Left colon (tissue), 2 donors: ENCODE data around the gene SPATA12. TPM values are rescaled to one million over a fixed set of nuclear protein-coding genes. Genes with fewer than 3 reads are reported as not detected.
A peak's percentile ranks its signal among the peaks of the same experiment; 100 is the strongest.

Experiments used
- ATAC-seq: fragments of 200-7000 bp; cut with Tn5 transposase; one replicate; pipeline ENCODE4 v1.9.1; 2020; ENCODE audit warnings: mild to moderate bottlenecking, moderate library complexity
- DNase-seq, 2 donors: peaks; one replicate each; pipeline ENCODE4 v3.0.0-alpha.2; 2020
- intact Hi-C, 2 donors: fragments of 100-400 bp; cut with DNase I in 1 of 2; cut with micrococcal nuclease in 1 of 2; formaldehyde crosslinking; loops; one replicate each; pipeline versions ENCODE4 v1.11.2 to v1.14.0; 2022; cut with DNase I, micrococcal nuclease
- long read RNA-seq: library from polyadenylated mRNA; unstranded; transcript quantifications from one replicate; pipeline ENCODE4 v2.0.0, GENCODE V29; 2021
- total RNA-seq, 2 donors: library from RNA; stranded (reverse); fragmentation: NEBNext Ultra II Directional; extraction: Animal tissue kit (Norgen Biotek cat#: 25700); gene quantifications; one replicate each; pipeline ENCODE4 v1.2.1, GENCODE V29; 2021
- donor health status: DM: no; HTN: no; CAD: no.
- donor health status: DM: yes; HTN: yes; CAD: no.

The SPATA12 gene
- not detected for total RNA-seq
- long read RNA-seq = 0 reads

- peak; percentile 99 for ATAC-seq
- intact Hi-C loops = no loop called here
Observed at GRCh38 chr3:57060089-57060821, at the start of gene SPATA12. Gene SPATA12 (plus strand): TSS chr3:57060664. CDS start chr3:57073695, 13,031 bp downstream.

DNA sequence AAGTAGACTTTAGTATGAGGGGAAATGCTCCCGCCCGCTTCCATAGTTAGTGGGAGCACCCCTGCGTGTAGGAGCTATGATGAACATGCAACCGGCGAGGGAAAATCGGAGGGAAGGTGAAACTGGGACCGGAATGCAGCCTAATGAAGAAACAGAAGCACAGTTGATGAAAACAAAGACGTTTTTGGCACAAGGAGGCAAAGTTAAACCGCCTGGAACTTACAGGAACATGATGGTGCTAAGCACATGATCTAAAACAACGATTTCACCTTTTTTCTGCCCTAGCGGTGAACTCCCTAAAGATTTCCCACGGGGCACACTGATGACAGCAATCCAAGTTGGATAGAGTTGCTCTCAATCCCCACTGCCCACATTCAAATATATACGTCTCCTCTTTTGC, 49.4 kb upstream of the SPATA12 start:
- ATAC-seq (no peak), DNase-seq (no peak)
- intact Hi-C loops = no loop called here

More at GRCh38 chr3:57060089-57060821, at the start of gene SPATA12:
- DNase-seq = peak; percentile 74 to 94

- ATAC-seq = no peak
- intact Hi-C loops = no loop called here
- no peak for DNase-seq
Observed at GRCh38 chr3:57012847-57013246, 47.6 kb upstream of the SPATA12 start.

GRCh38 chr3:57015350-57015729, 45.1 kb upstream of the SPATA12 start:
- DNase-seq = no peak
- intact Hi-C loops = no loop called here
- ATAC-seq = no peak

- no peak for ATAC-seq
Observed at GRCh38 chr3:57015912-57016311, 44.6 kb upstream of the SPATA12 start.

GRCh38 chr3:57017459-57017845, 43.0 kb upstream of the SPATA12 start:
- intact Hi-C loops = no loop called here
- ATAC-seq = no peak
- DNase-seq = no peak

More at GRCh38 chr3:57015912-57016311, 44.6 kb upstream of the SPATA12 start:
- no peak for DNase-seq
- intact Hi-C loops = no loop called here

DNA sequence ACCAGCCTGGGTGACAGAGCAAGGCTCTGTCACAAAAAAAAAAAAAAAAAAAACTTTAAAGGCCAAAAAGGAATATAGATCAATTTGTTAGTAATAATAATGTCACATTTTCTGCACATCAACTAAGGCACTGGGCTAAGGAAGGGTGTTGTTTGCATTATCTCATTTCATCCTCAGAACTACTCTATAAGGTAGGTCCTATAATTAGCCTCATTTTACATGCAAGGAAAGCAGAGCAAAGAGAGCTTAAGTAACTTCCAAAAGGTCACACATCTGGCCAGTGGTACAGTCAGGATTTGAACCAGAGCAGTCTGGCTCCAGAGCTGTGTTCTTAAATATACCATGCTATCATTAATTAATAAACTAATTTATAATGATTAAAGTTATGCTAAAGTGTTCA, 42.2 kb upstream of the SPATA12 start:
- intact Hi-C loops = no loop called here
- ATAC-seq (no peak), DNase-seq (no peak)

DNA sequence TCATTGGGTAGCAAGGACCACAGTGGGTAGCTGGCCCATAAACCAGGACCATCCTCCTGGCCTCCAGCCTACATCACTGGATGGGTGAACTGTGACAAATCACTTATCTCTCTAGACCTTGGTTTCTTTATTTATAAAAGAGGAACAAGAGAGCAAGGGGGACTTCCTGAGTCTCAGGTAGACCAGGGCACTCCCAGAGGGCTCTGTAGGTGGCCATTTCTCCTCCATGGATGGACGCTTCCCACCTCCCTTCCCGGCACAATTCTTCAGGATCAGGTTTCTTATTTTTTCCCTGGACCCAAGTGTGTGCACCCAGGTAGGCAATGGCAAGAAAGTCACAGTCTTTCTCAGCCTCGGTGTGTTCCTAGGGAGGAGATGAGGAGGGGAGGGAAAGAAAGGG, 41.4 kb upstream of the SPATA12 start:
- no peak for ATAC-seq
- intact Hi-C loops = no loop called here
- no peak for DNase-seq

GRCh38 chr3:57025237-57025636, 35.2 kb upstream of the SPATA12 start:
- no peak for DNase-seq
- ATAC-seq = no peak
- intact Hi-C loops = no loop called here

- intact Hi-C loops = no loop called here
- DNase-seq = peak in 1 of 2 donors; percentile 28
- ATAC-seq = no peak
Observed at GRCh38 chr3:57026944-57027343, 33.5 kb upstream of the SPATA12 start.

GRCh38 chr3:57029383-57029782, 31.1 kb upstream of the SPATA12 start:
- ATAC-seq (no peak), DNase-seq (no peak)
- intact Hi-C loops = no loop called here

DNA sequence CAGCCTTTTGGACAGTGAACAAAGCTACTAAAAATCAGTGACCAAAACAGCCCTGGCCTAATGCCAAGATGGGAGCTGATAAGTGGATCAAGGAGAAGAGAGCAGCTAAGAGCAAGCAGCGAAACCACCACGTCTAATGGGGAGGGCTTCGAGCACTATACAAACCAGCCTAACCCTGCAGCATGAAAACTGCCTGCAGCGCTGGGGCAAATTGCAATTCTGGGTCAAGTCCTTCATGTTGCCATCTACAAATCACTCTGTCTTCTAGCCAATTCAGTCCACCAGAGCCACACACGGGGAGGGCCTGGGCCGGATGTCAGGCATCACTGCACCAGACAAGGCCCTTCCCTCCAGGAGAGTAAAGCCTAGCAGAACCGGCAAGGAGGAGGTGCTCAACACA, 30.5 kb upstream of the SPATA12 start:
- DNase-seq (peak in 1 of 2 donors; percentile 23), ATAC-seq (peak; percentile 56)
- intact Hi-C loops = no loop called here

DNA sequence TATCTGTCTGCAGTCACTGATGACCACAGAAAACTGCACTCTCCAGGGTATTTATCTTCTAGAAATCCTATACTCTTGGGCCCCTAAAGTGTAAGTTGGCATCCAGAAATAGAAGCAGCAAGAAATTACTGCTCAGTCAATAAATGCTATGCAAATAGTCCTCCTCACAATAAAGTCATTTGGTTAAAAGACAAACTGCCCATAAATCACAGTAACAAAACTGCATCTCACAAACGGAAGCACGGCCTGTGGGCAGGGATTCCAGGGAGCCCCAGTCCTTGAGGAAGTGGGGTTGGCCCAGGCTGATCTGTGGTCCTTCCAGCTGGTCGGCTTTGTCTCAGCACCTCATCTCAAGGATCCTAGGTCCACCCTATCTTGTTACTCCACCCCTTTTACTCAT, 29.7 kb upstream of the SPATA12 start:
- DNase-seq (peak; percentile 63 to 68), ATAC-seq (peak; percentile 92)
- intact Hi-C loops = no loop called here

DNA sequence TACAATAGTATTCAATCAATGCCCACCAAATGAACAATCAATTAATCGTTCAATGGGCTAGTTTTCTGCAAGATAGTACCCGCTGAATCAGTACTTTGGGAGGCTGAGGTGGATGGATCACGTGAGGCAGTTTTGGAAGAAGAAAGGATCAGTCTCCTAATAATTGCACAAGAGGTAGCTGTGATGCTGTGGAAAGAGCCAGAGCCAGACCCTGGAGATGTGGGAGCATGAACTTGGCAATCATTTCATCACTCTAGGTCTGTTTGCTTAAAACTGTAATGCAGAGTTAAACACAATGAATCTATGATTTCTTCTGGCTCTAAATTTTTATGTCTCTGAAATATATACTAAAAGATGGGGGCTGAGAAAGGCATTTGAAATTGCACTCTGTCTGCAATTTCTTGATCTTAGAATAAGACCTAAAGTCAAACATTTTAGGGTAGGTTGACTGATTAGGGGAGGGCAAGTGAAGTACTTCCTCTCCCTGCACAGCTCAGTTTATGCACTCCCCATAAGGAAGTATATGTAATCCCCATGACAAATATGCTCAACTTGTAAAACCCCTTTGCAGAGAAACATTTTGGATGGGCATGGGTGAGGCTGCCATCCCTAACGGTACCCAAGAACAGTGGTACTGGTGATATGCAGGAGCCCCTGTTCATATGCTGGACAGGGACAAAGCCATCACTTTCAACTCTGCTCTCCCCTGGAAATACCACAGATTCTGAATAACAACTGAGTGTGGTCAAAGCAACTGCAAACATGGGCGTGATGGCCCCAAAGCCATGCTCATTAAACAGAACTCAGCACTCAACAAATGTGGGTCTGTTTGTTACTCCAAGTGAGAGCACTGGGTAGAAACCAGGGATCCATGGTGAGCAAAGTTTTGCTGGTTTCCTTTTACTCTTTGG, 28.6 kb upstream of the SPATA12 start:
- intact Hi-C loops = no loop called here
- peak; percentile 39 for ATAC-seq

GRCh38 chr3:57036952-57037351, 23.5 kb upstream of the SPATA12 start:
- DNase-seq (no peak), ATAC-seq (no peak)
- intact Hi-C loops = no loop called here

More for the DNA sequence above, 28.6 kb upstream of the SPATA12 start:
- no peak for DNase-seq

DNA sequence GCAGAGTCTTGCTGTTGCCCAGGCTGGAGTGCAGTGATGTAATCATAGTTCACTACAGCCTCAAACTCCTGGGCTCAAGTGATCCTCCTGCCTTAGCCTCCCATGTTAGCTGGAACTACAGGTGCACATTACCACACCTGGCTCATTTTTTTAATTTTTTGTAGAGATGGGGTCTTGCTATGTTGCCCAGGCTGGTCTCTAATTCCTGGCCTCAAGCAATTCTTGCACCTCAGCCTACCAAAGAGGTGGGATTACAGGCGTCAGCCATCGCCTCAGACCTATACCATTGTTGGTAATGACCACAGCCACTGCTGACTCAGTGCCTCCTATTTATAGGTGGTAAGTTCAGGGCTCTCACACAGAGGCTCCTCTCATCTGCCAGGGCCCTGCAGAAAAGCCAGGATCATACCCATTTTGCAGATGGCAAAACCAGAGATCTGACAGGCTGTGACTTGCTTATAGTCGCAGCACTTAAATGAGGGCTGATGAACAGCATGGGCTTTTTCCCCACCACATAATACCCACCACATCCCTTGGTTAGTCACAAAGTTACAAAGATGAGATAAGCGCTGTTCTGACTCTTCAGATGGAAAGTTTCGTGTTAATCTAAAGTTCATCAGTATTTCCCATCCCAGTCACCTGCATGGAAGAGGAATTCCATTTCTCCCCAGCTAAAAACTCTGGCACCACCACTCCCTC, 21.8 kb upstream of the SPATA12 start:
- no peak for DNase-seq
- ATAC-seq = no peak
- intact Hi-C loops = no loop called here

DNA sequence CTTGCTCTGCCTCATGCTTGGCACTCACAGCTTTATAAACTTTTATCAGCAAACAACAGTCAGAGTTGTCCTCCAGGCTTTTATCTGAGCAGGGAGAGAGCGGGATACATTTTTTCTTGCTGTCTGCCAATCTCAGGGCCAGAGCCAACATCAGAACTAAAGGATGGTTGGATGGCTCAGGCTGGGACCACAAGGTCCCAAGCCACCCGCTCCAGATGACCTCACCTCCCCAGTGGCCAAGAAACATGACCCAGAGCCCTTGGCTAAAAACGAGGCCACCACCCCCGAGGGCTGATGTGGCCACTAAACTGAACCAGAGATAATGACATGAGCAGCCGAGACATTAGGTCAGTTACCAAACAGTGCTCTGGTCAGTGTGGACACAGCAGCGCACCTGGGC, 18.8 kb upstream of the SPATA12 start:
- no peak for DNase-seq
- intact Hi-C loops = no loop called here
- ATAC-seq = no peak

GRCh38 chr3:57043518-57043917, 16.9 kb upstream of the SPATA12 start:
- no peak for DNase-seq
- intact Hi-C loops = no loop called here

DNA sequence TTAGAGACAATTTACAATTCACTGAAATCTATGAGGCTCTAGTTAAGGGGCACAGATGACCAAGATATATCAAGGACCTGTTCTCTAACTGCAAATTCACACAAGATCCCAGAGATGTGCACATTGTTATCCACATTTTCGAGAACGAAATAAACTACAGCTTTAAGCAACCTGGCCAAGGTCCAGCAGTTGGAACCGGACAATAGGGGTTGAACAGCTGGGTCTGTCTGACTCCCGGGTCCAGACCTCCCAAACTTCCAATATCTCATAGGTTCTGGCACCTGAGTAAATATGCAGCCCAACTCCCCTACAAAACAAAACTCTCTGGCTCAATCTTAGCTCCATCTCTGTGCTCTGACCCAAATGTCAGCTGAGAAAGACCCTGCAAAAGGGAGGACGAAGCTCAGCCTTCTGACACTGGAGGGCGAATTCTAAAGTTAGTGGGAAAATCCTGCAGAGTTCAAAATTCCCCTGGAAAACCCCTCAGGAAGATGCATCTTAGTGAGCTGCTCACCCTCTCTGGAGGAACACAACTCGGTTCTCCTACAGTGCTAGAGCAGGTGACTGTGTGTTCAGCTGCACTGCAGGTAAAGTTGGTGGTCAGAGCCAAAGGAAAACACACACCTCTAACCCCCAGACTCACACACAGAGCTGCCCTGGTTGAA, 14.2 kb upstream of the SPATA12 start:
- DNase-seq = no peak
- intact Hi-C loops = no loop called here
- ATAC-seq = no peak

More at GRCh38 chr3:57043518-57043917, 16.9 kb upstream of the SPATA12 start:
- ATAC-seq = no peak
